ENCODE measurements around the gene ARFRP1. TPM values are rescaled to one million over a fixed set of nuclear protein-coding genes. Genes with fewer than 3 reads are reported as not detected.

ARFRP1 gene
- total and polyA plus RNA-seq, 2 of the 13 experiments (the other 11 are each of a cell fraction or from before 2014, with no cell fraction given): 32.0 to 51.1 TPM

GRCh38 chr20:63706027-63706695 lies 1.6 kb downstream of the ARFRP1 start (continued):
- TF ChIP-seq ELK4 (CRISPR knock-in tag; IDR thresholded peaks at IDR 0.05; ENCODE audit: borderline replicate concordance) (no peak), GLI4 (CRISPR knock-in tag; IDR thresholded peaks at IDR 0.05; ENCODE audit: borderline replicate concordance) (peak; percentile 16; the same call in 1 of the 2 replicates), GTF2F1 (IDR thresholded peaks at IDR 0.05; ENCODE audit: low read length) (no peak), MAFK (conservative IDR thresholded peaks at IDR 0.05 in 1 of 2, IDR thresholded peaks at IDR 0.05 in 1 of 2; ENCODE audit: low read length in 2 of 2) (no peak), SUZ12 (IDR thresholded peaks at IDR 0.05; ENCODE audit: low read depth, low read length) (no peak), ZFP82 (CRISPR knock-in tag; IDR thresholded peaks at IDR 0.05; ENCODE audit: borderline replicate concordance) (no peak), HMG20B (CRISPR knock-in tag; conservative IDR thresholded peaks at IDR 0.05) (no peak), ZNF800 (CRISPR knock-in tag; IDR thresholded peaks at IDR 0.05) (no peak), ZBTB34 (CRISPR knock-in tag; IDR thresholded peaks at IDR 0.05) (no peak), TRIM22 (IDR thresholded peaks at IDR 0.05) (no peak), ZBTB7B (CRISPR knock-in tag; IDR thresholded peaks at IDR 0.05) (no peak), ZFYVE20 (CRISPR knock-in tag; IDR thresholded peaks at IDR 0.05; ENCODE audit: borderline replicate concordance, low read depth) (no peak), ZNF138 (CRISPR knock-in tag; IDR thresholded peaks at IDR 0.05; ENCODE audit: low read depth) (no peak), ZNF773 (CRISPR knock-in tag; IDR thresholded peaks at IDR 0.05; ENCODE audit: borderline replicate concordance) (no peak), ZNF549 (CRISPR knock-in tag; IDR thresholded peaks at IDR 0.05) (no peak), KLF12 (CRISPR knock-in tag; IDR thresholded peaks at IDR 0.05; ENCODE audit: borderline replicate concordance) (0 out of 2 replicates have a peak, but pooled peaks have one; percentile 13), HDAC1 (CRISPR knock-in tag; IDR thresholded peaks at IDR 0.05) (no peak), ZNF570 (CRISPR knock-in tag; IDR thresholded peaks at IDR 0.05; ENCODE audit: borderline replicate concordance) (no peak), E2F2 (CRISPR knock-in tag; IDR thresholded peaks at IDR 0.05; ENCODE audit: borderline replicate concordance) (0 out of 2 replicates have a peak, but pooled peaks have one; percentile 15), ZNF230 (CRISPR knock-in tag; IDR thresholded peaks at IDR 0.05) (no peak), CHD2 (IDR thresholded peaks at IDR 0.05; ENCODE audit: low read depth, low read length) (no peak), ZMAT3 (CRISPR knock-in tag; conservative IDR thresholded peaks at IDR 0.05) (0 out of 2 replicates have a peak, but pooled peaks have one; percentile 25)
